ENCODE results near the gene SLC40A1.

The SLC40A1 gene

GRCh38 chr2:189569295-189569910, 11.2 kb downstream of the SLC40A1 start:
- peak; percentile 32 for DNase-seq (ENCODE audit: low read depth, low spot score)

DNA sequence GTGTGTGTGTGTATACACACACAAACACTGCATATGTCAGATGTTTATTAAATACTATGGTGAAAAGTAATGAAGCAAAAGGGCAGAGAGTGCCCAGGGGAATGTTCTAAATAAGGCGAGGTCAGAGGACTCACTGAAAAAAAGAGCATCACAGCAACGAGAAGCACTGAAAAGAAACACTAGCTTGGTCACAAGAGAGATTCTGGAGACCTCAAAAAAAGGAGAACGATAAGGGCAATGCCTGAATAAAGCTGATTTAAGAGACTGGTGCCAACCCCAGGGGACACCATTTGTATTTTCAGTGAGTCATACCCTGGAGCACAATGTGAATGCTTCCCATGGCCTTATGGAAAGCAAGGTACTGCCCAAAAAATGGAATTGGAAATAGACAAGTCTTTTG, 14.5 kb downstream of the SLC40A1 start:
- peak; percentile 49 for DNase-seq (ENCODE audit: low read depth, low spot score)

DNA sequence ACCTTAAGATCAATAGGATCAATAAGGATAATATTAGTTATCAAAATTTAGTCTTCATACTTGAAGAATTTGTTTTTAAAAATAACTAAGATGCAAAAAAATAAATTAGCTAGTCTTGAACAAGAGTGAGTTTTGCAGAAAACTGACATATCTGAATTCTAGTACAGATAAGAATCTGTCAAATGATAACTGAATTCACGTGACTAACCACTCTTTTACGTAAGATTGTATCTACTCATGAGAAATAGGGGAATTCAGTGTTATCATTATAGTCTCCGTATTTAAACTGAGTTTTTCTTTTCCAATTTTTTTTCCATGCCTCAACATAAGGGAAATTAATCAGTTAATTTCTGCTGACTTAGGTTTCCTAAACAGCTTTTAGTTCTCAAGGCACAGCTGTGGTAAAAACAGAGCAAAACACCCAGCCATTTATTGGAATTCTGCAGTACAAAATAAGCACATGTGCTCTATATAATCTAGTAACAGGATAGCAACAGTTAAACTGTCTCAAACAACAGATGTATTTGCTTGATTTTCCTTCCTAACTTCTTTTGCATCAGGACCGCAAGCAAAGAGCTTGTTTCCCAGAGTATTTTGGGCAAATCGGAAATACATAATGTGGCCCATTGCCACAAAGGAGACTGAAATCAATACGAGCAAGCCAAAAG, 19.1 kb downstream of the SLC40A1 start:
- DNase-seq (ENCODE audit: low read depth, low spot score): no peak

- no peak for DNase-seq (ENCODE audit: low read depth, low spot score)
These were observed 20.4 kb downstream of the SLC40A1 start for GRCh38 chr2:189560273-189560586.

GRCh38 chr2:189559579-189560272, 20.9 kb downstream of the SLC40A1 start:
- no peak for DNase-seq (ENCODE audit: low read depth, low spot score)

DNA sequence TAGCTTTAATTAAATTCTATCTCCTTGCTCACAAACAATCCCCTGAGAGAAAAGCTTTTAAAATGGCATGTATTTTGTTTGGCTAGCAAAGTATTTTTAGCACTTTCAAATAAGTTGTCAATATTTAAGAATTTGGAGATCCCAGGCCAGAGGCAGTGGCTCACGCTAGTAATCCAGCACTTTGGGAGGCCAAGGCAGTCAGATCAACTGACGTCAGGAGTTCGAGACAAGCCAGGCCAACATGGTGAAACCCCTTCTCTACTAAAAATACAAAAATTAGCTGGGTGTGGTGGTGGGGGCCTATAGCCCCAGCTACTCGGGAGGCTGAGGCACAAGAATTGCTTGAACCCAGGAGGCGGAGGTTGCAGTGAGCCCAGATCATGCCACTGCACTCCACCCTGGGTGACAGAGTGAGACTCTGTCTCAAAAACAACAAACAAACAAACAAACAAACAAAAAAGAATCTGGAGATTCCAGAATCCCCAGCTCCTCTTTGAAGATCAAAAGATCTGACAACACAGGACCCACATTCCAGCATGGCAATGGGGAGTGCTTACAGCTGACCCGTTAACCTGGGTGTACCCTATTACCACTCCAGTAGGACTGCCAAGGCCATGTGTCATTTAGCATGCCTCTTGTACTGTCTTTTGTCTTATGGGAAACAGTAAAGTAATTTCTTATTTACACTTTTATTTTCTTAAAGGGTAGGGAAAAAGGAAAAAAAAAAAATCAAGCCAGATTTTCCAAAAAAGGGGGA, 21.9 kb downstream of the SLC40A1 start:
- no peak for DNase-seq (ENCODE audit: low read depth, low spot score)

DNA sequence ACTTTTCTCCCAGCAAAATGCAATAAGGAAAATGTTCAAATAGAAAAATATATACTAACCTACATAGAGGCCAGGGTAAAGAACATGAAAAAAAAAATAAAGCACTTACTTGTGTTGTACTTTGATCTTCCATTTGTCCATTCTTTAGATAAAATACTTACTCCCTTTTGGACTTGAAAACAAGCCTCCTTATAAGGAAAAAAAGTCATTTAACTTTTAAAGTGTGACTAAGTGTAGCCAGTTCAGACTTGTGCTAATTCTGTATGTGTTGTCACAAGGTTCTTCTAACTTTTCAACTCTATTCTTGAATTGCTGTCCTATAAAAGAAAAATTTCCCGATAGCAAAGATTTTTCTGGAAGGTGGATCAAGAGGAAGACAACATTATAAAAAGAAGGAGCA, 23.2 kb downstream of the SLC40A1 start:
- no peak for DNase-seq (ENCODE audit: low read depth, low spot score)

DNA sequence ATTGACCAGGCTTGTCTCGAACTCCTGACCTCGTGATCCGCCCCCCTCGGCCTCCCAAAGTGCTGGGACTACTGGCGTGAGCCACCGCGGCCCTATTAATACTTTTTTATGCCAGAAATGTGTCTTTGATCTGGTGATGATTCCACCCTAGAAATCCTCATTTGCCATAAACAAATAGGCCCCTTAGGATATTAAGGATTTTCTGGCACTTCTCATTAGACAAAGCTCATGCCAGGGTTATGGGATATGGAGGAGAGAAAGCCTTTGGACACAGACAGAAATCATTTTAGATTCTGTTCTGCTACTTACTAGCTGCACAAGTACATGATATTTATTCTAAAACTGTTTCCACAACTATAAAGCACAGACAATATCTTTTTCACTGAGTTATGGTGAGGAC, 24.1 kb downstream of the SLC40A1 start:
- no peak for DNase-seq (ENCODE audit: low read depth, low spot score)

DNA sequence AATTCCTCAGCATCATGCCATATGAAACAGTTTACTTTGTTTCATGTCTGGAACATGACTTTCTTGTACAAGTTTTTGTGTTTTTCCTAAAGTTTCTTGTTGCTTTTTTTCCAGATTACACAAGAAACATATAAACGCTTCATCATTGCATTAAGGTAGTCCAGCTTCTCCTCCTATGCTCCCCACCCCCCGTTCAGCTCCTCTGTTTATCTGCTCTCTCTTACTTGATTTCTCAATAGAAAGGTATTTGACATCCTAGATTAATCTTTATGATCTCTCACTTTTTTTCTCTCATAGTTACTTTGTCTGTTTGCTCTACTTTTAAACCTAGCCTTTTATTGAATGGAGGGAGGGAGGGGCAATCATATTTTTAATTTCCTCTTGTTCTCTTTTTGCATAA, 25.4 kb downstream of the SLC40A1 start:
- DNase-seq (ENCODE audit: low read depth, low spot score): no peak

- no peak for DNase-seq (ENCODE audit: low read depth, low spot score)
These were observed 27.0 kb downstream of the SLC40A1 start for GRCh38 chr2:189553504-189554088.

DNA sequence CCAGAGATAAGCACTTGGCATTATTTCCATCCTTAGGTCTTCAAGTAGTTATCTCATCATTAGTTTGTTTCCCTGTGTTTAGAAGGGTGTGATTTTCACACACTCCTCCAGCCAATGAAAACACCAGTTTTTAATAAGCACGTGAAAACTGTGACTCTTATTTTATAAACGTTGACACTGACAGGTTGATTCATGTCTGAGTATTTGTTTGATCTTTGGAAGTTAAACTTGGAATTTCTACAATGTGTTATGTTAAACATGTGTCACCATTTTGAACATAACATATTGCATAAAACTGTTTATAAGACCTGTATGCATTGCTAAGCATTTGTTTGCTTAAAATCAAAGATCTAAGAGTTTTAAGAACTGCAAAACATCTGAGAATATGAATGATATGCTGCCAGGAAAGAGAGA, 27.6 kb downstream of the SLC40A1 start:
- no peak for DNase-seq (ENCODE audit: low read depth, low spot score)

GRCh38 chr2:189552334-189552990, 28.1 kb downstream of the SLC40A1 start:
- no peak for DNase-seq (ENCODE audit: low read depth, low spot score)

- DNase-seq (ENCODE audit: low read depth, low spot score): no peak
These were observed 28.8 kb downstream of the SLC40A1 start for GRCh38 chr2:189551808-189552207.

- peak; percentile 46 for DNase-seq (ENCODE audit: low read depth, low spot score)
These were observed 31.1 kb downstream of the SLC40A1 start for GRCh38 chr2:189549449-189549832.

DNA sequence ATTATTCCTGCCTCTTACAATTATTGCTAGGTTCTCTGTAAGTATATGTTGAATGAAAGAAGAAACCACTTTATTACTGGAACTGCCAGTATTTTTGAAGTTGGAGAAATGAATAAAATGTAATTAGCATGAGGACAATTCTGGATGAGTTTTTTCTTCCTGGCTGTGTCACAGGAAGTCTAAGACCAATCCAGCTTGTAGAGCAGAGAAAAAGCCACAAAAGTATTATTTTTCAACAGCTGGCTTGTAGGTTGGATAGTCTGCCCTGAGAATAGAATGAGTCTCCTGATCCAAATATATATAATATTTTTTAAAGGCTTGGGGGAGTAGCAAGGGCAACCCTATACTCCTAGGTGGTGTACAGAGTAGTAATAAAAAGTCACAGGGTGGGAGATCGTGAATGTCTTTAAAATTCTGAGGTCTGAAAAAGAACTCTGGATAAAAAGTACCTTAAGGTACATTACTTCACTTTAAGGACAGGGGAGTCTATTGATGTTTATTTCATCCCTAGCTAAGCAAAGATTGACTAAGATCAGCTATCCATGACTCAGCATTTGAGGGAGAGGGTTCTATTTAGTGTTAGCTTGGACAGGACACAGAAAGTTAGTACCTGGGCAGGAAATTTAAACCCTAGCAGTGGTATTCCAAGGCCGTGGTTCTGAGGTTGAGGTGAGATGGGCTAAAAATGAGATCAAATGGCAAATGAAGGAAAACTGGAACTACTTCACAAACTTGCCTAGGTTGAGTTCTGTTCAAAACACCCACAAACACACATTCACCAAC, 31.7 kb downstream of the SLC40A1 start:
- DNase-seq (ENCODE audit: low read depth, low spot score): no peak

DNA sequence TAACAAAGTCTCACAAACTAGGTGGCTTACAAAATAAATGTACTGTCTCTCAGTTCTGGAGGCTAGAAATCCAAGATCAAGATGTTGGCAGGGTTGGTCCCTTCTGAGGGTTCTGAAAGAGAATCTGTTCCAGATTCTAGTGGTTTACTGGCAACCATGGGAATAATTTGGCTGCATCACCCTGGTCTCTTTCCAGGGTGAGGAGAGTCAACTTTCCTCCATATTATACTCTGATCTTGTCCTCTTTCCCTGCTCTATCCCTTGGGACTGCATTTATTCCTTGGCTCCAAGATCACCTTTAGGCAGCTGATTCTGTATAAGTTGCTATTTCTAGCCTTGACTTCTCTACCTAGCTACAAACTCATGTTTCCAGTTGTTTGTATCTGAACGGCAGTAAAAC, 35.2 kb downstream of the SLC40A1 start:
- DNase-seq (ENCODE audit: low read depth, low spot score): peak; percentile 23

DNA sequence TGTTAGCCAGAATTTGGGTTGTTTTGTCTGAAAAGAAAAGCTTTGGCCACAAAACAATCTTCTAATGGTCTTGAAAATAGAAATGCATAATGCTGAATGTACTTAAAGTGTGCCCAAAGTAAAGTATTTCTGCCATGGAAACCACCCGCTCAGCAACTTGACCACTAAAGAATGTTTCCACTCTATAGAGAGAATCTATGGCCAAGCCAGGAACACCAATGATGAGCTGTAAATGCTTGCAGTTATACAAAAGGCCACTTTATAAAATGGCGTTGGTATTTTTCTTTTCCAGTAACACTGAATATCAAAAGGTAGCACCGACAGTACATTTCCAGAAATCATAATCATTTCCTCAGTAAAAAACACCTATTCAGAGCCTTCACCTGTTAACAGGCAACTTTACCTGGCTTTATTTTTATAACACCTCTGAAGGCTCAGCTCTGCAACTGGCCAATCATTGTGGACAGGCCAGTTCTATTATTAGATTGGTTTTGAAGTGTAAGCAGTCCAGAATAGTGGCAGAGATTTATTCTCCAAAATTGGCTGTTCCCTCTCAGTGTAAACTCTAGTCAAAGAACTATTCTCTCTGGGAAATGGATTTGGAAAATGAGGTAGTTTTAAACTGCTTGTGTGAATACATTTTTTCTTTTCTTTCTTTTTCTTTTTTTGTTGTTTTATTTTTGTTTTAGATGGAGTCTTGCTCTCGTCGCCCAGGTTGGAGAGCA, 36.1 kb downstream of the SLC40A1 start:
- no peak for DNase-seq (ENCODE audit: low read depth, low spot score)

DNA sequence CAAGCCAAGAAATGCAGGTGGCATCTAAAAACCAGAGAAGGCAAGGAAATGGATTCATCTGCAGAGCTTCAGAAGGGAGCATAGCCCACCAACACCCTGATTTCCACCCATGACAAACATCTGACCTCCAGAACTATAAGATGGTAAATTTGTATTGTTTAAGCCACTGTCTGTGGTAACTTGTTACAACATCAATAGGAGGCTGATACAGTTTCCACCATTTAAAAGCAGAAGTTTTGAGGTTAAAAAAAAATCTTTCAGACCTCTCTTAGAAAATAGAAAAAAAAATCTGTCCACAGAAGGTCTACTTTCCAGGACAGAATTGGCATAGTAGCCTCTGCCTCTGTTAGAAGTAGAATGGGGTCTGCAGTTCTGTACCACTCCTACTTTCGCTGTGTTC, 37.2 kb downstream of the SLC40A1 start:
- no peak for DNase-seq (ENCODE audit: low read depth, low spot score)

GRCh38 chr2:189542145-189542882, 38.3 kb downstream of the SLC40A1 start:
- no peak for DNase-seq (ENCODE audit: low read depth, low spot score)
